ENCODE measurements around the gene CFLAR.

- TF ChIP-seq MXI1 (IDR thresholded peaks at IDR 0.05; ENCODE audit: low read depth, low read length) (no peak), YY1 (IDR thresholded peaks at IDR 0.05; ENCODE audit: low read depth) (no peak), FOXJ3 (CRISPR knock-in tag; IDR thresholded peaks at IDR 0.05) (no peak), CTCF (IDR thresholded peaks at IDR 0.05) (no peak), NFIC (IDR thresholded peaks at IDR 0.05; ENCODE audit: borderline replicate concordance) (no peak), REST (IDR thresholded peaks at IDR 0.05; ENCODE audit: low read depth, low read length) (no peak), GATA2 (CRISPR knock-in tag; IDR thresholded peaks at IDR 0.05) (no peak)
Measured at GRCh38 chr2:201156036-201156435, 40.1 kb downstream of the CFLAR start.

Measured in SK-N-SH (cell line).